ENCODE data around the gene KCTD20.

DNA sequence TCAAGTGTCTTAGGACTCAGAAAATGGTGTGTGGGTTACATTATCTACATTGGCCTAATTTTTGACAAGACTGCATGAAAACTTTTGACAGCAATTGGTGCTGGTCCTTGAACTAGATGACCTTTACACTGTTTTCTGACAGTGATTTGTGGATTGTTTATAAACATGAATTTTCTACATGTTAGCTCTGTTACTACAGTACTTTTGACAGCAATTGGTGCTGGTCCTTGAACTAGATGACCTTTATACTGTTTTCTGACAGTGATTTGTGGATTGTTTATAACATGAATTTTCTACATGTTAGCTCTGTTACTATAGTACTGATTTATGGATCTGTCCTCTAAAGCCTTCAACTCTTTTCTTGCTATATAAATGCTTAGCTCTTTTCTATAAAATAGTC lies 16.7 kb downstream of the KCTD20 start:
- TF ChIP-seq CTCF (IDR thresholded peaks at IDR 0.05; ENCODE audit: poor library complexity, severe bottlenecking) (no peak), TAF1 (IDR thresholded peaks at IDR 0.05; ENCODE audit: low read depth) (no peak)
